OCI-LY1 (cell line): ENCODE measurements around the gene SF3A1.

ENCODE experiments used
- EZH2 ChIP-seq: fragments of 200-600 bp; sonication (generic), shearing (Covaris generic); IDR thresholded peaks from 2 replicates; pipeline ENCODE4 v1.8.0; 2017; ENCODE audit warnings: borderline replicate concordance, mixed run types, mild to moderate bottlenecking, antibody characterized with exemption, low read length, moderate library complexity, mixed read lengths
- TF ChIP-seq, protein P1 (sequence below): fragments of 200-600 bp; sonication (generic), shearing (Covaris generic); IDR thresholded peaks from 2 replicates; pipeline ENCODE4 v1.5.1; 2017; ENCODE audit warnings: mild to moderate bottlenecking, antibody characterized with exemption, low read length, moderate library complexity, mixed read lengths

DNA sequence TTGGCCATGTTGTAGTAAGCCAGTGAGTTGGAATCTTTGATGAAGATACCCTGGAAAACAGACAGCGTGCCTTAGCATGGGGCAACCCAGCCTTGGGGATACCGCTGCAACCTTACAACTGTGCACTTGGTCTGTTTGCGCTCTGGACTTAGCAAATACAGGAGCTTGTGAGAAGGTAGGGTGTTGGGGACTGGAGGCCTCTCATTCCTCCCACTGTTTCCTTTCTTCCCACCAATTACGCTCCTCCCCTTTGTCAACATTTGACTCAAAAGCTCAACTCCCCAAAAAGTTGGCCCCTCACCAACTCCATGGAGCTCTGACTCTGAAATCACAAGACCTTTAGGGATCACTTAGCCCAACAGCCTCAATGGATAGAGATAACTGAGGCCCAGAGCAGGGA is 22.0 kb downstream of the SF3A1 start:
- TF ChIP-seq, protein P1, sequence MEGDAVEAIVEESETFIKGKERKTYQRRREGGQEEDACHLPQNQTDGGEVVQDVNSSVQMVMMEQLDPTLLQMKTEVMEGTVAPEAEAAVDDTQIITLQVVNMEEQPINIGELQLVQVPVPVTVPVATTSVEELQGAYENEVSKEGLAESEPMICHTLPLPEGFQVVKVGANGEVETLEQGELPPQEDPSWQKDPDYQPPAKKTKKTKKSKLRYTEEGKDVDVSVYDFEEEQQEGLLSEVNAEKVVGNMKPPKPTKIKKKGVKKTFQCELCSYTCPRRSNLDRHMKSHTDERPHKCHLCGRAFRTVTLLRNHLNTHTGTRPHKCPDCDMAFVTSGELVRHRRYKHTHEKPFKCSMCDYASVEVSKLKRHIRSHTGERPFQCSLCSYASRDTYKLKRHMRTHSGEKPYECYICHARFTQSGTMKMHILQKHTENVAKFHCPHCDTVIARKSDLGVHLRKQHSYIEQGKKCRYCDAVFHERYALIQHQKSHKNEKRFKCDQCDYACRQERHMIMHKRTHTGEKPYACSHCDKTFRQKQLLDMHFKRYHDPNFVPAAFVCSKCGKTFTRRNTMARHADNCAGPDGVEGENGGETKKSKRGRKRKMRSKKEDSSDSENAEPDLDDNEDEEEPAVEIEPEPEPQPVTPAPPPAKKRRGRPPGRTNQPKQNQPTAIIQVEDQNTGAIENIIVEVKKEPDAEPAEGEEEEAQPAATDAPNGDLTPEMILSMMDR, result no peak
- no peak for TF ChIP-seq EZH2
